Measurements from ENCODE around the gene SCGB3A1. TPM values are rescaled to one million over a fixed set of nuclear protein-coding genes. Genes with fewer than 3 reads are reported as not detected.

SCGB3A1 gene
- total and polyA plus RNA-seq, 11 donors, result 0.22 to 0.85 (median 0.57) TPM; not detected in 8

DNA sequence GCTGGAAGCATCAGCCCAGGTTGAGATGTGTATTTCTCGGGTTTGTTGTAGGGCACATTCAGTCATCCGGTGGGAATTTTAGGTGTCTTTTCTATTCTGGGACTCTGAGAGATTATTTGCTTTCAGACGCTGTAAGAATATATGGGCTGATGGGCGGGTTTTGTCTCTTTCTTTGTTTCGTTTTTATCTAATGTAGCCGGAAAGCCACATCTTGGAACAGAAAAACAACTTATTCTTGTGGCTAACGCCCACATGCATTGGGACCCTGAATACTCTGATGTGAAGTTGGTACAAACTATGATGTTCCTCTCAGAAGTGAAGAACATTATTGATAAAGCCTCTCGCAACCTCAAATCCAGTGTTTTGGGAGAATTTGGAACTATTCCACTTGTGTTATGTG is 22.4 kb downstream of the SCGB3A1 start:
- Histone ChIP-seq H3K27me3 (no peaks in the 10 kb centered on the region), H3K9me3 (no peaks in the 10 kb centered on the region), H3K27ac (no peak overlapping the region), H3K36me3 (peaks cover 0 to 97% (median 88%) of the 10 kb centered on the region in 9 donors), H3K4me3 (no peak overlapping the region), H3K4me1 (no peaks in the 10 kb centered on the region)
- no peak for TF ChIP-seq POLR2A (IDR thresholded peaks at IDR 0.05)
- intact Hi-C loops (cut with DNase I), result no loop called here
- DNase-seq, result no peak
- no peak for ATAC-seq
- 81 to 84% (median 83%) methylated on average over 8 of the region's 8 CpGs for WGBS, 4 donors

DNA sequence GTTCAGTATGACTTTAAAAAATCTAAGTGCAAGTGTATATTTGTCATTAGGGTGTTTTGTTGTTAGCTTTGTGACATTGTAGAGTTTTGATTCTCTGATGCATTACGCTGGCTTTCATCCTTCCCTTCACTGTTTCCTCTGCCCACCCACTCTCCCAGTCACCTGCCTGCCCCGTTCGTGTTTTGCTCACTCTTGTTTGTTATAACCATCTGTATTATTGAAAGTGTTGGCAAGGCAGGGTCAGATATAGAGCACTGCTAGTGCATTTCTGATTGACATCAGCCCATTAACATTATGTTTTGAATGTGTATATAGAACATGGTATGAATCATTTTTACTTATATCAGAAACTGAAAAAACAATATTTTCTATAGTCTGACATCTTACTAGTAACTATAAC is 27.3 kb downstream of the SCGB3A1 start:
- no peaks in the 10 kb centered on the region for H3K4me1 ChIP-seq
- intact Hi-C loops (cut with DNase I), result no loop called here
- no peak overlapping the region for H3K4me3 ChIP-seq
- ATAC-seq, result no peak
- no peak overlapping the region for H3K27ac ChIP-seq
- TF ChIP-seq, protein P1, sequence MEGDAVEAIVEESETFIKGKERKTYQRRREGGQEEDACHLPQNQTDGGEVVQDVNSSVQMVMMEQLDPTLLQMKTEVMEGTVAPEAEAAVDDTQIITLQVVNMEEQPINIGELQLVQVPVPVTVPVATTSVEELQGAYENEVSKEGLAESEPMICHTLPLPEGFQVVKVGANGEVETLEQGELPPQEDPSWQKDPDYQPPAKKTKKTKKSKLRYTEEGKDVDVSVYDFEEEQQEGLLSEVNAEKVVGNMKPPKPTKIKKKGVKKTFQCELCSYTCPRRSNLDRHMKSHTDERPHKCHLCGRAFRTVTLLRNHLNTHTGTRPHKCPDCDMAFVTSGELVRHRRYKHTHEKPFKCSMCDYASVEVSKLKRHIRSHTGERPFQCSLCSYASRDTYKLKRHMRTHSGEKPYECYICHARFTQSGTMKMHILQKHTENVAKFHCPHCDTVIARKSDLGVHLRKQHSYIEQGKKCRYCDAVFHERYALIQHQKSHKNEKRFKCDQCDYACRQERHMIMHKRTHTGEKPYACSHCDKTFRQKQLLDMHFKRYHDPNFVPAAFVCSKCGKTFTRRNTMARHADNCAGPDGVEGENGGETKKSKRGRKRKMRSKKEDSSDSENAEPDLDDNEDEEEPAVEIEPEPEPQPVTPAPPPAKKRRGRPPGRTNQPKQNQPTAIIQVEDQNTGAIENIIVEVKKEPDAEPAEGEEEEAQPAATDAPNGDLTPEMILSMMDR (IDR thresholded peaks at IDR 0.05), result no peak
- TF ChIP-seq POLR2A (IDR thresholded peaks at IDR 0.05), result no peak
- no peaks in the 10 kb centered on the region for H3K27me3 ChIP-seq
- no peak for DNase-seq
- H3K9me3 ChIP-seq, result no peaks in the 10 kb centered on the region
- 86 to 96% (median 89%) methylated on average over 3 of the region's 3 CpGs for WGBS, 4 donors
- peaks cover 0 to 61% (median 51%) of the 10 kb centered on the region in 9 donors for H3K36me3 ChIP-seq

DNA sequence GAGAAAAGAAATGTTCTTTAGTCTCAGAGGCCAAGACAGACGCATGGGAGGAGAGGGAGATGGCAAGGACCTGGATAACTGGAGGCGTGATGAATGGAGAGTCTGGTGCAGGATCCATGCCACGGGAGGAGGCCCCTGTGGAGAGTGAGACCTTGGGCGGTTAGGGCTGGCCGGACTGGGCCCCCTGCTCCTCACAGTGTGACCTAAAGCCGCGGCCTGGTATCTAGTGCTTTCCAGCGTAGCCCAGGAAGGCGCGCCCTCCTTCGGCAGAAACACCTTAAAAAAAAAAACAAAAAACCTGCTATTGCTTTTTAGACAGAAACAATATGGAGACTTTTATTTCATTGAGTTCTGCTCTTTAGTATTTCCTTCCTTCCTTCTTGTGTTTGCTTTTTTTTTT is 33.1 kb downstream of the SCGB3A1 start:
- no peaks in the 10 kb centered on the region for H3K4me1 ChIP-seq
- 90 to 95% (median 93%) methylated on average over 11 of the region's 11 CpGs for WGBS, 4 donors
- no peak overlapping the region for H3K27ac ChIP-seq
- no peak overlapping the region for H3K4me3 ChIP-seq
- intact Hi-C loops (cut with DNase I), result no loop called here
- H3K27me3 ChIP-seq, result no peaks in the 10 kb centered on the region
- ATAC-seq (no peak), DNase-seq (no peak)
- no peaks in the 10 kb centered on the region for H3K9me3 ChIP-seq
- H3K36me3 ChIP-seq, result peaks cover 0 to 47% (median 30%) of the 10 kb centered on the region in 9 donors
- TF ChIP-seq, protein P1 (IDR thresholded peaks at IDR 0.05), result no peak
- no peak for TF ChIP-seq POLR2A (IDR thresholded peaks at IDR 0.05)

- H3K27ac ChIP-seq, result no peak overlapping the region
- intact Hi-C loops (cut with DNase I), result no loop called here
- WGBS, 4 donors, result 93 to 99% (median 95%) methylated on average over 2 of the region's 2 CpGs
- peaks cover 0 to 39% (median 32%) of the 10 kb centered on the region in 9 donors for H3K36me3 ChIP-seq
- H3K9me3 ChIP-seq, result no peaks in the 10 kb centered on the region
- ATAC-seq (no peak), DNase-seq (no peak)
- no peaks in the 10 kb centered on the region for H3K4me1 ChIP-seq
- no peak for TF ChIP-seq POLR2A (IDR thresholded peaks at IDR 0.05)
- TF ChIP-seq, protein P1 (IDR thresholded peaks at IDR 0.05), result no peak
- H3K27me3 ChIP-seq, result no peaks in the 10 kb centered on the region
- H3K4me3 ChIP-seq, result no peak overlapping the region
These were observed 34.0 kb downstream of the SCGB3A1 start for GRCh38 chr5:180557217-180557809.
